ENCODE data around the gene ZNF514.

Gene ZNF514

GRCh38 chr2:95159690-95160449 is at the start of gene ZNF514:
Gene ZNF514, minus strand, starts transcription at chr2:95159848. Its CDS starts 6,595 bp downstream, at chr2:95153253.
- TF ChIP-seq GATA2 (IDR thresholded peaks at IDR 0.05; ENCODE audit: low read depth, low read length) (no peak), GATA3 (IDR thresholded peaks at IDR 0.05; ENCODE audit: low read depth, low read length) (no peak)

GRCh38 chr2:95208106-95208505 is 48.5 kb upstream of the ZNF514 start:
- TF ChIP-seq GATA3 (IDR thresholded peaks at IDR 0.05; ENCODE audit: low read depth, low read length) = no peak
- TF ChIP-seq GATA2 (IDR thresholded peaks at IDR 0.05; ENCODE audit: low read depth, low read length) = no peak

GRCh38 chr2:95207111-95207961 is 47.7 kb upstream of the ZNF514 start, which contains the start of gene ZNF892:
Gene ZNF892, plus strand, starts transcription at chr2:95207521. Its CDS starts 295 bp downstream, at chr2:95207816.
- TF ChIP-seq GATA3 (IDR thresholded peaks at IDR 0.05; ENCODE audit: low read depth, low read length) = no peak
- no peak for TF ChIP-seq GATA2 (IDR thresholded peaks at IDR 0.05; ENCODE audit: low read depth, low read length)

GRCh38 chr2:95206096-95206495 is 46.4 kb upstream of the ZNF514 start:
- no peak for TF ChIP-seq GATA3 (IDR thresholded peaks at IDR 0.05; ENCODE audit: low read depth, low read length)
- no peak for TF ChIP-seq GATA2 (IDR thresholded peaks at IDR 0.05; ENCODE audit: low read depth, low read length)

GRCh38 chr2:95204396-95204795 is 44.7 kb upstream of the ZNF514 start:
- no peak for TF ChIP-seq GATA3 (IDR thresholded peaks at IDR 0.05; ENCODE audit: low read depth, low read length)

- TF ChIP-seq GATA2 (IDR thresholded peaks at IDR 0.05; ENCODE audit: low read depth, low read length) (no peak), GATA3 (IDR thresholded peaks at IDR 0.05; ENCODE audit: low read depth, low read length) (no peak)
These were observed 44.3 kb upstream of the ZNF514 start for GRCh38 chr2:95203911-95204310.

GRCh38 chr2:95185973-95186372 is 26.3 kb upstream of the ZNF514 start:
- TF ChIP-seq GATA2 (IDR thresholded peaks at IDR 0.05; ENCODE audit: low read depth, low read length) = no peak
- TF ChIP-seq GATA3 (IDR thresholded peaks at IDR 0.05; ENCODE audit: low read depth, low read length) = no peak

- TF ChIP-seq GATA2 (IDR thresholded peaks at IDR 0.05; ENCODE audit: low read depth, low read length) = no peak
- no peak for TF ChIP-seq GATA3 (IDR thresholded peaks at IDR 0.05; ENCODE audit: low read depth, low read length)
These were observed 25.5 kb upstream of the ZNF514 start for GRCh38 chr2:95185197-95185596.

GRCh38 chr2:95181774-95182173 is 22.1 kb upstream of the ZNF514 start:
- no peak for TF ChIP-seq GATA3 (IDR thresholded peaks at IDR 0.05; ENCODE audit: low read depth, low read length)
- TF ChIP-seq GATA2 (IDR thresholded peaks at IDR 0.05; ENCODE audit: low read depth, low read length) = no peak

- TF ChIP-seq GATA3 (IDR thresholded peaks at IDR 0.05; ENCODE audit: low read depth, low read length) = no peak
- TF ChIP-seq GATA2 (IDR thresholded peaks at IDR 0.05; ENCODE audit: low read depth, low read length) = no peak
These were observed 19.8 kb upstream of the ZNF514 start for GRCh38 chr2:95179451-95179850.

- TF ChIP-seq GATA2 (IDR thresholded peaks at IDR 0.05; ENCODE audit: low read depth, low read length) (no peak), GATA3 (IDR thresholded peaks at IDR 0.05; ENCODE audit: low read depth, low read length) (no peak)
These were observed 14.4 kb upstream of the ZNF514 start for GRCh38 chr2:95174031-95174542.

GRCh38 chr2:95171902-95172301 is 12.3 kb upstream of the ZNF514 start:
- TF ChIP-seq GATA2 (IDR thresholded peaks at IDR 0.05; ENCODE audit: low read depth, low read length) (no peak), GATA3 (IDR thresholded peaks at IDR 0.05; ENCODE audit: low read depth, low read length) (no peak)

GRCh38 chr2:95166065-95166763 is 6.6 kb upstream of the ZNF514 start:
- TF ChIP-seq GATA3 (IDR thresholded peaks at IDR 0.05; ENCODE audit: low read depth, low read length) (no peak), GATA2 (IDR thresholded peaks at IDR 0.05; ENCODE audit: low read depth, low read length) (no peak)
